IMR-90 (cell line): ENCODE data around the gene SRPK3. TPM values are rescaled to one million over a fixed set of nuclear protein-coding genes. Genes with fewer than 3 reads are reported as not detected.

ENCODE experiments used
- ATAC-seq: fragments of 200-7000 bp; cut with Tn5 transposase; 2 replicates; pipeline ENCODE4 v1.9.1; 2020; ENCODE audit warnings: low read depth, mild to moderate bottlenecking, moderate library complexity
- BruUV-seq: library from RNA; stranded (reverse); fragments of 400-500 nt; replicated peaks from 2 replicates; lab custom pipeline; 2021; lab: Mats Ljungman, UMichigan
- CTCF ChIA-PET: fragments of 300-600 bp; formaldehyde crosslinking; extraction: SDS; loops from one replicate; lab custom pipeline; 2021; ENCODE audit warnings: antibody characterized with exemption; lab: Yijun Ruan, JAX
- POLR2A ChIA-PET: fragments of 300-600 bp; sonication (Branson Sonifier 250); formaldehyde crosslinking; loops from one replicate; lab custom pipeline; 2022; ENCODE audit warnings: antibody characterized with exemption; ENCODE audit not compliant: unreplicated experiment; lab: Charles Lee
- DNase-seq: peaks from one replicate; pipeline ENCODE4 v3.0.0; 2013
- H2AFZ ChIP-seq: replicated peaks from 2 replicates; pipeline ENCODE3; 2013; ENCODE audit warnings: low read length, mild to moderate bottlenecking; ENCODE audit not compliant: poor library complexity
- H2AK5ac ChIP-seq: 2 replicates; pipeline ENCODE4 v1.6.1; 2013; ENCODE audit warnings: low read depth, low read length, inconsistent platforms
- H2AK9ac ChIP-seq: replicated peaks from 2 replicates; pipeline ENCODE3; 2013; ENCODE audit warnings: mild to moderate bottlenecking, low read depth, low read length, moderate library complexity; ENCODE audit not compliant: poor library complexity
- H2BK120ac ChIP-seq: 2 replicates; pipeline ENCODE4 v1.6.1; 2013; ENCODE audit warnings: low read depth, low read length, inconsistent platforms
- H2BK15ac ChIP-seq: 3 replicates; pipeline ENCODE4 v1.6.1; 2013; ENCODE audit warnings: low read depth, low read length, inconsistent platforms
- H2BK20ac ChIP-seq: 2 replicates; pipeline ENCODE4 v1.6.1; 2013; ENCODE audit warnings: low read depth, mild to moderate bottlenecking, inconsistent platforms, low read length, moderate library complexity
- H2BK5ac ChIP-seq: 2 replicates; pipeline ENCODE4 v1.6.1; 2013; ENCODE audit warnings: mild to moderate bottlenecking, low read depth, low read length, inconsistent platforms; ENCODE audit not compliant: poor library complexity, severe bottlenecking
- H3K14ac ChIP-seq: replicated peaks from 2 replicates; pipeline ENCODE4 v1.6.1; 2013; ENCODE audit warnings: low read depth, low read length, inconsistent platforms
- H3K18ac ChIP-seq: 2 replicates; pipeline ENCODE4 v1.6.1; 2013; ENCODE audit warnings: low read depth, low read length, control low read depth
- H3K23ac ChIP-seq: 2 replicates; pipeline ENCODE4 v1.6.1; 2013; ENCODE audit warnings: low read depth, low read length, inconsistent platforms
- H3K27ac ChIP-seq: 2 replicates; pipeline ENCODE4 v1.5.1; 2013; ENCODE audit warnings: mild to moderate bottlenecking, control low read depth, low read length; ENCODE audit not compliant: insufficient read depth
- H3K27me3 ChIP-seq: 2 replicates; pipeline ENCODE4 v1.6.1; 2013; ENCODE audit warnings: low read length; ENCODE audit not compliant: control insufficient read depth, insufficient read depth
- H3K36me3 ChIP-seq: 2 replicates; pipeline ENCODE4 v1.6.1; 2013; ENCODE audit warnings: low read length, mixed read lengths; ENCODE audit not compliant: control insufficient read depth, insufficient read depth
- H3K4ac ChIP-seq: 2 replicates; pipeline ENCODE4 v1.6.1; 2013; ENCODE audit warnings: low read depth, low read length, inconsistent platforms
- H3K4me1 ChIP-seq: 2 replicates; pipeline ENCODE4 v1.6.1; 2013; ENCODE audit warnings: low read length, mixed read lengths; ENCODE audit not compliant: control insufficient read depth, insufficient read depth
- H3K4me2 ChIP-seq: 2 replicates; pipeline ENCODE4 v1.6.1; 2013; ENCODE audit warnings: low read depth, mild to moderate bottlenecking, control low read depth, low read length, moderate library complexity
- H3K4me3 ChIP-seq: 2 replicates; pipeline ENCODE4 v1.5.1; 2013; ENCODE audit warnings: low read depth, mild to moderate bottlenecking, control low read depth, low read length, moderate library complexity; ENCODE audit not compliant: insufficient read depth
- H3K56ac ChIP-seq: 2 replicates; pipeline ENCODE4 v1.6.1; 2013; ENCODE audit warnings: low read length, inconsistent platforms; ENCODE audit not compliant: insufficient read depth; ENCODE audit errors: extremely low read depth
- H3K79me1 ChIP-seq, 2 experiments: 2 replicates each; pipeline ENCODE4 v1.6.1; 2013; ENCODE audit warnings: low read length in 2 of 2, inconsistent platforms in 1 of 2, low read depth in 1 of 2
- H3K9ac ChIP-seq: 2 replicates; pipeline ENCODE4 v1.6.1; 2013; ENCODE audit warnings: low read depth, low read length, control low read depth
- H3K9me1 ChIP-seq: 2 replicates; pipeline ENCODE4 v1.6.1; 2013; ENCODE audit warnings: low read length, inconsistent platforms; ENCODE audit not compliant: insufficient read depth
- H3K9me3 ChIP-seq: 2 replicates; pipeline ENCODE4 v1.6.1; 2013; ENCODE audit warnings: low read length; ENCODE audit not compliant: control insufficient read depth, insufficient read depth
- H4K20me1 ChIP-seq: 2 replicates; pipeline ENCODE4 v1.6.1; 2013; ENCODE audit warnings: low read length, inconsistent platforms; ENCODE audit not compliant: insufficient read depth
- H4K5ac ChIP-seq: 2 replicates; pipeline ENCODE4 v1.6.1; 2013; ENCODE audit warnings: mild to moderate bottlenecking, low read depth, low read length, control low read depth
- H4K8ac ChIP-seq, 2 experiments: 2 replicates each; pipeline ENCODE4 v1.6.1; 2013; ENCODE audit warnings: low read depth in 2 of 2, low read length in 2 of 2, control low read depth in 1 of 2, inconsistent platforms in 1 of 2
- H4K91ac ChIP-seq: 2 replicates; pipeline ENCODE4 v1.6.1; 2013; ENCODE audit warnings: low read depth, low read length, inconsistent platforms; ENCODE audit not compliant: insufficient read depth
- CHD1 ChIP-seq: IDR thresholded peaks from 2 replicates; pipeline ENCODE4 v1.6.1; 2012; ENCODE audit warnings: low read depth, low read length, improper control_type of control experiment
- CTCF ChIP-seq: conservative IDR thresholded peaks from 2 replicates; pipeline ENCODE4 v1.5.1; 2012; ENCODE audit warnings: mild to moderate bottlenecking, low read depth, low read length, improper control_type of control experiment
- FOS ChIP-seq: fragments of 150-350 bp; IDR thresholded peaks from 2 replicates; pipeline ENCODE4 v1.6.1; 2016; ENCODE audit warnings: low read depth, low read length
- MXI1 ChIP-seq: IDR thresholded peaks from 2 replicates; pipeline ENCODE4 v1.6.1; 2012; ENCODE audit warnings: low read depth, mild to moderate bottlenecking, low read length, moderate library complexity, borderline replicate concordance
- NFE2L2 ChIP-seq: fragments of 150-350 bp; IDR thresholded peaks from 2 replicates; pipeline ENCODE4 v1.6.1; 2016; ENCODE audit warnings: low read depth, mild to moderate bottlenecking, low read length
- RCOR1 ChIP-seq: IDR thresholded peaks from 2 replicates; pipeline ENCODE4 v1.6.1; 2012; ENCODE audit warnings: mild to moderate bottlenecking, low read length, improper control_type of control experiment; ENCODE audit not compliant: insufficient replicate concordance
- RFX5 ChIP-seq: IDR thresholded peaks from 2 replicates; pipeline ENCODE4 v1.8.0; 2012; ENCODE audit warnings: low read depth, mild to moderate bottlenecking, low read length, moderate library complexity
- USF2 ChIP-seq: fragments of 150-350 bp; IDR thresholded peaks from 2 replicates; pipeline ENCODE4 v1.6.1; 2017; ENCODE audit warnings: mild to moderate bottlenecking, antibody characterized with exemption, low read length, low read depth
- WGBS, 2 experiments: methylation state at CpG; one replicate each; pipeline versions ENCODE4 v1.1.5 to v1.1.7; 2013; ENCODE audit warnings: missing lambda C conversion rate in 2 of 2; ENCODE audit not compliant: insufficient read length in 1 of 2; ENCODE audit errors: extremely low coverage in 2 of 2; 5-methylcytosine and 5-hydroxymethylcytosine counted together
- dilution Hi-C: fragments of 300-500 bp; cut with HindIII; formaldehyde crosslinking; loops from one replicate; pipeline ENCODE4 v1.14.3; 2018; ENCODE audit warnings: low sequenced_read_pairs; ENCODE audit not compliant: unreplicated experiment
- in situ Hi-C: fragments of 300-500 bp; cut with MboI; formaldehyde crosslinking; loops from 3 replicates; pipeline ENCODE4 v1.14.3; 2019; ENCODE audit warnings: low sequenced_read_pairs, inconsistent platforms, mixed read lengths
- intact Hi-C: fragments of 100-400 bp; cut with micrococcal nuclease; formaldehyde crosslinking; loops from 2 replicates; pipeline ENCODE4 v1.10.0; 2022
- polyA plus RNA-seq, 3 experiments: library from polyadenylated mRNA; depleted of rRNA; stranded (reverse); fragments of >200 nt; gene quantifications; 2 replicates each; pipeline ENCODE4 v1.2.3, GENCODE V29; 2012; ENCODE audit warnings: low replicate concordance in 1 of 3
- total RNA-seq: library from RNA; depleted of rRNA; stranded (reverse); fragments of >200 nt; gene quantifications from 2 replicates; pipeline ENCODE4 v1.2.3, GENCODE V29; 2012

SRPK3 gene
- total and polyA plus RNA-seq, 2 of the 4 experiments (the other 2 are of a cell fraction) = 0.36 to 0.70 TPM

DNA sequence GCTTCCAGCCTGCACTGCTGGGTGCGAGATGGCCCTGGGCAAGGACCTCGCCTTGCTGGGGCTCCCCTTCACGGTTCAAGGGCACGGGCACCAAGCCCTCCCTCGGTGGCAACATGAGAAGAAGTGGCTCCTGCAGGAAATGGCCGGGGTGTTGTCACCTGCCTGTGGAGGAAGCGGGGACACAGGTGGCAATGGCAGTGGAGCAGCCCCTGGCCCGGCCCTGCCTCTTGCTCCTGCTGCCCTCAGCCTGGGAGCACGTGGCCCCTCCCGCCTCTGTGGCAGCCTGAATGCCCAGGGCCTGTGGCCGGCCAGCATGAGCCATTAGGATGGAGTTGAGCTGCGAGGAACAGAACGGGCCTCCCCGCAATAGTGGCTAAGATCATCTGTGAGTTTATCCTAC is 39.4 kb upstream of the SRPK3 start:
- H3K4me2 ChIP-seq = no peak overlapping the region
- H2BK15ac ChIP-seq = no peak overlapping the region
- in situ Hi-C loops (no loop called here), dilution Hi-C loops (no loop called here), intact Hi-C loops (no loop called here)
- H2AK5ac ChIP-seq = no peak overlapping the region
- no peaks in the 10 kb centered on the region for H4K20me1 ChIP-seq
- ChIA-PET POLR2A (no interaction called here), CTCF (no interaction called here)
- BruUV-seq = no TSS peak
- no peak for TF ChIP-seq RFX5
- no peak for TF ChIP-seq CHD1
- TF ChIP-seq RCOR1 = no peak
- no peak for TF ChIP-seq FOS
- no peak for TF ChIP-seq MXI1
- TF ChIP-seq NFE2L2 = no peak
- TF ChIP-seq USF2 = no peak
- TF ChIP-seq CTCF = no peak
- H4K8ac ChIP-seq = no peak overlapping the region
- no peak overlapping the region for H3K18ac ChIP-seq
- no peak overlapping the region for H3K23ac ChIP-seq
- H3K4me3 ChIP-seq = no peak overlapping the region
- no peak for DNase-seq
- H4K91ac ChIP-seq = no peak overlapping the region
- H3K14ac ChIP-seq = no peak overlapping the region
- ATAC-seq = no peak
- H2AFZ ChIP-seq = no peak overlapping the region
- H2AK9ac ChIP-seq = no peak overlapping the region
- H3K9me1 ChIP-seq = no peaks in the 10 kb centered on the region
- H3K27me3 ChIP-seq = no peaks in the 10 kb centered on the region
- no peak overlapping the region for H2BK20ac ChIP-seq
- H3K9ac ChIP-seq = no peak overlapping the region
- no peak overlapping the region for H2BK5ac ChIP-seq
- H3K27ac ChIP-seq = no peak overlapping the region
- H3K4ac ChIP-seq = no peak overlapping the region
- H3K9me3 ChIP-seq = 0 out of 2 replicates have a peak, but pooled peaks cover 1% of the 10 kb centered on the region
- peaks cover 3% of the 10 kb centered on the region; the same call in 1 of the 2 replicates for H3K4me1 ChIP-seq
- 60% methylated on average over 1 of the region's 14 CpGs; no CpG with 5 or more reads in 1 of the 2 experiments for WGBS, 2 experiments
- no peak overlapping the region for H3K56ac ChIP-seq
- no peak overlapping the region for H4K5ac ChIP-seq
- H3K79me1 ChIP-seq = no peaks in the 10 kb centered on the region
- peaks cover 6% of the 10 kb centered on the region; the same call in 1 of the 2 replicates for H3K36me3 ChIP-seq
- no peak overlapping the region for H2BK120ac ChIP-seq
